ENCODE data around the gene PLEKHA4. TPM values are rescaled to one million over a fixed set of nuclear protein-coding genes. Genes with fewer than 3 reads are reported as not detected.

PLEKHA4 gene
- total RNA-seq, 2 experiments from 2014 or later = 8.1 to 8.4 TPM

- Histone ChIP-seq H3K9me2 (ENCODE audit: insufficient read depth, low read length) (no peaks in the 10 kb centered on the region), H2AFZ (ENCODE audit: low read length) (peak overlapping the region; percentile 75), H3K9me3 (ENCODE audit: low read length) (no peaks in the 10 kb centered on the region), H3K36me3 (ENCODE audit: insufficient read depth, low read length) (peaks cover 7% of the 10 kb centered on the region; the same call in 1 of the 2 replicates), H3K4me1 (ENCODE audit: insufficient read depth, low read length, poor library complexity, severe bottlenecking) (peaks cover 24% of the 10 kb centered on the region), H3K27ac (ENCODE audit: low read depth, low read length, poor library complexity, severe bottlenecking) (peak overlapping the region; percentile 70), H3K4me2 (ENCODE audit: low read length) (peak overlapping the region; percentile 92), H4K20me1 (ENCODE audit: insufficient read depth, low read length) (no peaks in the 10 kb centered on the region), H3K4me3 (ENCODE audit: low read depth, low read length, poor library complexity, severe bottlenecking) (peak overlapping the region; percentile 91), H3K79me2 (ENCODE audit: insufficient read depth, low read depth, low read length) (peaks cover 12% of the 10 kb centered on the region; the same call in 1 of the 2 replicates)
- DNase-seq (ENCODE audit: low spot score) = peak; percentile 52
- TF ChIP-seq, protein P1, sequence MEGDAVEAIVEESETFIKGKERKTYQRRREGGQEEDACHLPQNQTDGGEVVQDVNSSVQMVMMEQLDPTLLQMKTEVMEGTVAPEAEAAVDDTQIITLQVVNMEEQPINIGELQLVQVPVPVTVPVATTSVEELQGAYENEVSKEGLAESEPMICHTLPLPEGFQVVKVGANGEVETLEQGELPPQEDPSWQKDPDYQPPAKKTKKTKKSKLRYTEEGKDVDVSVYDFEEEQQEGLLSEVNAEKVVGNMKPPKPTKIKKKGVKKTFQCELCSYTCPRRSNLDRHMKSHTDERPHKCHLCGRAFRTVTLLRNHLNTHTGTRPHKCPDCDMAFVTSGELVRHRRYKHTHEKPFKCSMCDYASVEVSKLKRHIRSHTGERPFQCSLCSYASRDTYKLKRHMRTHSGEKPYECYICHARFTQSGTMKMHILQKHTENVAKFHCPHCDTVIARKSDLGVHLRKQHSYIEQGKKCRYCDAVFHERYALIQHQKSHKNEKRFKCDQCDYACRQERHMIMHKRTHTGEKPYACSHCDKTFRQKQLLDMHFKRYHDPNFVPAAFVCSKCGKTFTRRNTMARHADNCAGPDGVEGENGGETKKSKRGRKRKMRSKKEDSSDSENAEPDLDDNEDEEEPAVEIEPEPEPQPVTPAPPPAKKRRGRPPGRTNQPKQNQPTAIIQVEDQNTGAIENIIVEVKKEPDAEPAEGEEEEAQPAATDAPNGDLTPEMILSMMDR (conservative IDR thresholded peaks at IDR 0.05; ENCODE audit: low read length) = no peak
- no peak for TF ChIP-seq EZH2phosphoT487 (IDR thresholded peaks at IDR 0.05; ENCODE audit: borderline replicate concordance, low read depth, low read length)
- TSS peak; percentile 78 for BruUV-seq (replicated peaks)
- ChIA-PET CTCF (ENCODE audit: unreplicated experiment) (no interaction called here), POLR2A (interaction anchor here (0.9 kb wide), 1 partner anchor 183 kb away, joined by 3 read pairs; the partner anchor contains the start of genes GYS1 and RUVBL2)
- intact Hi-C loops (cut with micrococcal nuclease; ENCODE audit: unreplicated experiment) = no loop called here
These were observed 58.3 kb downstream of the PLEKHA4 start for GRCh38 chr19:48810151-48810550.

DNA sequence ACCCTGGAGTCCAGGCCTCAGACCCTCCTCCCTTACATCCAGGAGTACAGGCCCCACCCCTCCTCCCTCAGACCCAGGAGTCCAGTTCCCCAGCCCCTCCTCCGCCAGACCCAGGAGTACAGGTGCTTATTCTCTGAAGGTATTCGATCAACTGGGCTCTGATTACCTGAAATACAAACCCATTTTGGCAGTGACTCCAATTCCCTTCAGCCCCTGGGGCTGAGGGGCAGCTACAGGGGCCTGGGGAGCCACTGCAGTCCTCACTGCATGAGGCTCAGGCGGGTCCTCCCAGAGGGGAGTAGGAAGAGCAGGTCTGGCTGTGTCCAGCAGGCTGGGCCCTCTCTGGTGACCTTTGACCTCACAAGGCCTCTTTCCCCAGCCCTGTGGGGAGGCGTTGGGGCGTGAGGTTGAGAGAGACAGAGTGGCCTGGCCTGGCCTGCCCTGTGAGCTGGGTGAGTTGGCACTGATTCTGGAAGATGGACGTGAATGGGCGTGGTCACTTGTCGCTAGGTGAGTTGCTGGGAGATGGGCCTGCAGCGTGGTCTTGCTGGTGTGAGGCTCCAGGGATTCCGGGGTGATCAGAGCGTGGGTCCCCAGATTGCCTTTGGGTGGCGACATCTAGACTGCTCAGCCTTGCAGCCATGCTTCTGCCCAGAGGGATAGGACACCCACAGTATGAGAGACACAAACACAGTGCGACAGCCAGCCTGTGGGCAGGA lies 60.7 kb downstream of the PLEKHA4 start:
- no TSS peak for BruUV-seq (replicated peaks)
- ChIA-PET POLR2A (no interaction called here), CTCF (ENCODE audit: unreplicated experiment) (no interaction called here)
- intact Hi-C loops (cut with micrococcal nuclease; ENCODE audit: unreplicated experiment) = no loop called here
- Histone ChIP-seq H3K4me3 (ENCODE audit: low read depth, low read length, poor library complexity, severe bottlenecking) (no peak overlapping the region), H2AFZ (ENCODE audit: low read length) (no peak overlapping the region), H3K27ac (ENCODE audit: low read depth, low read length, poor library complexity, severe bottlenecking) (no peak overlapping the region), H3K36me3 (ENCODE audit: insufficient read depth, low read length) (peaks cover 7% of the 10 kb centered on the region; the same call in 1 of the 2 replicates), H3K9me2 (ENCODE audit: insufficient read depth, low read length) (no peaks in the 10 kb centered on the region), H3K79me2 (ENCODE audit: insufficient read depth, low read depth, low read length) (peaks cover 12% of the 10 kb centered on the region; the same call in 1 of the 2 replicates), H3K4me2 (ENCODE audit: low read length) (no peak overlapping the region), H3K9me3 (ENCODE audit: low read length) (no peaks in the 10 kb centered on the region), H3K4me1 (ENCODE audit: insufficient read depth, low read length, poor library complexity, severe bottlenecking) (peaks cover 23% of the 10 kb centered on the region), H4K20me1 (ENCODE audit: insufficient read depth, low read length) (no peaks in the 10 kb centered on the region)
- TF ChIP-seq, protein P1 (conservative IDR thresholded peaks at IDR 0.05; ENCODE audit: low read length) = peak; percentile 60
- no peak for TF ChIP-seq EZH2phosphoT487 (IDR thresholded peaks at IDR 0.05; ENCODE audit: borderline replicate concordance, low read depth, low read length)
- DNase-seq (ENCODE audit: low spot score) = no peak

All from OCI-LY7 (cell line).